ENCODE results near the gene FLOT2. TPM values are rescaled to one million over a fixed set of nuclear protein-coding genes. Genes with fewer than 3 reads are reported as not detected.

The FLOT2 gene
- polyA plus RNA-seq, 1 donor = 74.6 TPM

GRCh38 chr17:28917029-28917428, 19.5 kb upstream of the FLOT2 start:
- H3K9me3 ChIP-seq (ENCODE audit: control insufficient read depth, low read depth, low read length) = no peaks in the 10 kb centered on the region
- no CpG with 5 or more reads among the region's 12 CpGs for WGBS (ENCODE audit: insufficient coverage, low lambda C conversion rate)
- no peak for DNase-seq
- H3K36me3 ChIP-seq (ENCODE audit: control insufficient read depth, insufficient read depth, low read length) = peaks cover 91% of the 10 kb centered on the region
- H3K27ac ChIP-seq (ENCODE audit: low read length) = no peak overlapping the region
- H3K4me3 ChIP-seq (ENCODE audit: low read length) = no peak overlapping the region
- peaks cover 8% of the 10 kb centered on the region for H3K4me1 ChIP-seq (ENCODE audit: control insufficient read depth, insufficient read depth, low read length)
- H3K27me3 ChIP-seq (ENCODE audit: control insufficient read depth, insufficient read depth, low read length) = no peaks in the 10 kb centered on the region

DNA sequence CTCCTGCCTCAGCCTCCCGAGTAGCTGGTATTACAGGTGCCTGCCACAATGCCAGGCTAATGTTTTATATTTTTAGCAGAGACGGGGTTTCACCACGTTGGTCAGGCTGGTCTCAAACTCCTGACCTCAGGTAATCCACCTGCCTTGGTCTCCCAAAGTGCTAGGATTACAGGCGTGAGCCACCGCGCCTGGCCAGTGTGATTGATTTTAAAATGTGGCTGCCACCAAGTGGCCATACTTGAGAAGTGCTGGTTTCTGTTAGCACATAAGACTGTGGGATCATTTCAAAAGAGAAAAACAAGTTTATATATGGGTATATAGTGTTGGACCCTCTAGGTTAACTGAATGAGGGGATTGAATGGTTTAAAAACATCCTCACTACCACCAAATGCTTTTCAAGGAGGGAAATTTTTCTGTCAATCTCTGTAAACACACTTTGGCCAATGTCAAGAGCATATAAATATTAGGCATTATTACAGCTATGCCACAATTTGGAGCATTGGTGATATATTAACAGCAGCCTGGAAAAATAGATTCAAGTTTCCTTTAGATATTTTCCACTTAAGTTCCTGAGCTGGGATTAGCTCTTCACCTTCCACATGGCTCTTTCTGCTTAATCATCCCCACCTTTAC, 18.9 kb upstream of the FLOT2 start:
- Histone ChIP-seq H3K27ac (ENCODE audit: low read length) (no peak overlapping the region), H3K36me3 (ENCODE audit: control insufficient read depth, insufficient read depth, low read length) (peaks cover 91% of the 10 kb centered on the region), H3K4me1 (ENCODE audit: control insufficient read depth, insufficient read depth, low read length) (peaks cover 10% of the 10 kb centered on the region), H3K27me3 (ENCODE audit: control insufficient read depth, insufficient read depth, low read length) (no peaks in the 10 kb centered on the region), H3K9me3 (ENCODE audit: control insufficient read depth, low read depth, low read length) (no peaks in the 10 kb centered on the region), H3K4me3 (ENCODE audit: low read length) (no peak overlapping the region)
- WGBS (ENCODE audit: insufficient coverage, low lambda C conversion rate) = no CpG with 5 or more reads among the region's 6 CpGs
- no peak for DNase-seq

- Histone ChIP-seq H3K4me3 (ENCODE audit: low read length) (no peak overlapping the region), H3K4me1 (ENCODE audit: control insufficient read depth, insufficient read depth, low read length) (peaks cover 10% of the 10 kb centered on the region), H3K9me3 (ENCODE audit: control insufficient read depth, low read depth, low read length) (no peaks in the 10 kb centered on the region), H3K36me3 (ENCODE audit: control insufficient read depth, insufficient read depth, low read length) (peaks cover 96% of the 10 kb centered on the region), H3K27ac (ENCODE audit: low read length) (no peak overlapping the region), H3K27me3 (ENCODE audit: control insufficient read depth, insufficient read depth, low read length) (no peaks in the 10 kb centered on the region)
- no peak for DNase-seq
- WGBS (ENCODE audit: insufficient coverage, low lambda C conversion rate) = no CpG with 5 or more reads among the region's 6 CpGs
Measured at GRCh38 chr17:28912938-28913333, 15.4 kb upstream of the FLOT2 start.

DNA sequence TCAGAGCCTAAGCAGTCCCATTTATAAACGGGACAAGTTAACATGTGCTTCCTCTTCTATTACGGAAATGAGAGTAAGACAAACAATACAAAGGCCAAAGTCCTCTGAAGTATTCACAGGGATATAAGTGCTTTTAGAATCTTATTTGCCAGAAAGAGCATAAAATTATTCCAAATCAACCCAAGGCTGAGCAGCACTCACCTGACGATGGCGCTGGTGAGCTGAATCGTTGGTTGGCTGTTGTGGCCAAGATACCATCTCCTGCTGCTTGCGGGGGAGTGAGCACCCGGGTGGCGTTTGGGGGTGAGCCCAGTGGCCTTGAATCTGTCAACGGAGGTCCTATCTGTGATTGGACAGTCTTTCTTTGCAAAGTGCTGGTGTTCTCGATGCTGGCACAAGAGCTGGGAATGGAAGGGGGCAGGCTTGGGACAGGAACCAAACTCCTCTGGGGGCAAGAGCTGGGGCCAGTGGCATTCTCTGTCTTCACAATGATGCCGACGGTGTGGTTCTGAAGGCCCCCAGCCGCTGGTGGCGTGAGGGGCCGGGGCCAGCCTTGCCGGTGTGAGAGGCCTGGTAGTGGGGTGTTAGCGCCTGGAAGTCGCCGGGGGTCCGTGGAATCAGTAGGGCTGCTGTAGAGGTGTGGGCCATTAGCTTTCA, 14.9 kb upstream of the FLOT2 start:
- Histone ChIP-seq H3K36me3 (ENCODE audit: control insufficient read depth, insufficient read depth, low read length) (peaks cover 96% of the 10 kb centered on the region), H3K4me1 (ENCODE audit: control insufficient read depth, insufficient read depth, low read length) (peaks cover 10% of the 10 kb centered on the region), H3K27me3 (ENCODE audit: control insufficient read depth, insufficient read depth, low read length) (no peaks in the 10 kb centered on the region), H3K27ac (ENCODE audit: low read length) (no peak overlapping the region), H3K4me3 (ENCODE audit: low read length) (no peak overlapping the region), H3K9me3 (ENCODE audit: control insufficient read depth, low read depth, low read length) (no peaks in the 10 kb centered on the region)
- peak in 1 of 2 donors; percentile 48 for DNase-seq
- WGBS (ENCODE audit: insufficient coverage, low lambda C conversion rate) = no CpG with 5 or more reads among the region's 20 CpGs

DNA sequence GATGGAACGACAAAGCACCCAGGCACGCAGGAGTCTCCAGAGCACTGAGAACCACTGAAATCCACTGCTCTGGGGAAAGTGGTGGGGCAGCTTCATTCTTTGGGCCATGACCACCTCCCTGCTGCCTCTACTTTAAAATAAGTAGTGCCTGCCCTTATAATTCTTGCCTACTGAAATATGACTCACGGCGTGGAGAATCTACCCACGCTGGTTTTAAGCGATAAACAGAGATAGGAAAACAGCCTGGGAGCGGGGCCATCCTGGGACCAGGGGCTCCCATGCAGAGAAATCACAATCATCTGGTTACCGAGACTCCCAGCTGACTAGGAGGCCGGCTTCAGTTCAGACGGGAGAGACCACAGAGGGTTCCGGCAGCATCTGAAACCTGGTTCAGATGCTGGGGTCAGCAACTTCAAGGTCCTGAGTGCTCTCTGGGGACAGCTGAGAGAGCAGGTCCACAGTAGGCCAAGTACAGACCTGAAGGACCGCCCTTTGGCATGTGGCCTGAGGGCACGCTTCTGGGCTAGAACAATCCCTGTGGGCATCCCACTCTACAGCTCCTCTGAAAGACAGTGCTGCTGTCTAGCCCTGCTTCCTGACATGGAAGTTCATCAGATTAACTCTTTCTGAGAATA, 14.0 kb upstream of the FLOT2 start:
- H3K27me3 ChIP-seq (ENCODE audit: control insufficient read depth, insufficient read depth, low read length) = no peaks in the 10 kb centered on the region
- H3K4me3 ChIP-seq (ENCODE audit: low read length) = no peak overlapping the region
- no peak for DNase-seq
- H3K4me1 ChIP-seq (ENCODE audit: control insufficient read depth, insufficient read depth, low read length) = peaks cover 10% of the 10 kb centered on the region
- WGBS (ENCODE audit: insufficient coverage, low lambda C conversion rate) = no CpG with 5 or more reads among the region's 13 CpGs
- H3K27ac ChIP-seq (ENCODE audit: low read length) = no peak overlapping the region
- H3K36me3 ChIP-seq (ENCODE audit: control insufficient read depth, insufficient read depth, low read length) = peaks cover 96% of the 10 kb centered on the region
- no peaks in the 10 kb centered on the region for H3K9me3 ChIP-seq (ENCODE audit: control insufficient read depth, low read depth, low read length)

DNA sequence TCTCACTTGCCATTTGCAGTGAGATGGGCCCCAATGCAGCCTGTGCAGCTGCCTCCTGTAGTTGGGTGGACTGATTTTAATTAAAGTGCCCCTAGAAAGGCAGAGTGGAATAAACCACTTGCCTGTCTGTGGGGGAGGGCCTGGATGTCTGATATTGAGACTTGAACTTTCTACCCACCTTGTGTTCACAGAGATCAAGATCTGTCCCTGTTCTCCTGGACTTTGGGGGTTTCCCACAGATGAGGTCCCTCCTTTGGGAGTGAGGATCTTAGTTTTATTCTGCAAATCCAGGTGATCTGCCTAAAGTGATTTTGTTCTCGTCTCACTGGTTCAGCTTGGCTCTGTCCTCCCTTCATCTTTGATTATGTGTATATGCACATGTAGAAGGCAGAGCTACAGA, 13.0 kb upstream of the FLOT2 start:
- peaks cover 96% of the 10 kb centered on the region for H3K36me3 ChIP-seq (ENCODE audit: control insufficient read depth, insufficient read depth, low read length)
- no CpG with 5 or more reads among the region's 1 CpG for WGBS (ENCODE audit: insufficient coverage, low lambda C conversion rate)

GRCh38 chr17:28908640-28909167, 11.2 kb upstream of the FLOT2 start:
- peaks cover 83% of the 10 kb centered on the region for H3K36me3 ChIP-seq (ENCODE audit: control insufficient read depth, insufficient read depth, low read length)
- no peak overlapping the region for H3K27ac ChIP-seq (ENCODE audit: low read length)
- 86% methylated on average over 1 of the region's 6 CpGs for WGBS (ENCODE audit: insufficient coverage, low lambda C conversion rate)
- H3K4me3 ChIP-seq (ENCODE audit: low read length) = no peak overlapping the region
- H3K27me3 ChIP-seq (ENCODE audit: control insufficient read depth, insufficient read depth, low read length) = no peaks in the 10 kb centered on the region
- DNase-seq = no peak
- H3K9me3 ChIP-seq (ENCODE audit: control insufficient read depth, low read depth, low read length) = no peaks in the 10 kb centered on the region
- H3K4me1 ChIP-seq (ENCODE audit: control insufficient read depth, insufficient read depth, low read length) = peaks cover 15% of the 10 kb centered on the region

More for the DNA sequence above, 13.0 kb upstream of the FLOT2 start:
- no peak overlapping the region for H3K4me3 ChIP-seq (ENCODE audit: low read length)
- peaks cover 10% of the 10 kb centered on the region for H3K4me1 ChIP-seq (ENCODE audit: control insufficient read depth, insufficient read depth, low read length)
- no peak overlapping the region for H3K27ac ChIP-seq (ENCODE audit: low read length)
- no peak for DNase-seq
- no peaks in the 10 kb centered on the region for H3K9me3 ChIP-seq (ENCODE audit: control insufficient read depth, low read depth, low read length)
- H3K27me3 ChIP-seq (ENCODE audit: control insufficient read depth, insufficient read depth, low read length) = no peaks in the 10 kb centered on the region

GRCh38 chr17:28907709-28908475, 10.4 kb upstream of the FLOT2 start:
- no peak overlapping the region for H3K27ac ChIP-seq (ENCODE audit: low read length)
- no peaks in the 10 kb centered on the region for H3K9me3 ChIP-seq (ENCODE audit: control insufficient read depth, low read depth, low read length)
- no peak overlapping the region for H3K4me3 ChIP-seq (ENCODE audit: low read length)
- WGBS (ENCODE audit: insufficient coverage, low lambda C conversion rate) = 90% methylated on average over 2 of the region's 3 CpGs
- DNase-seq = no peak
- no peaks in the 10 kb centered on the region for H3K27me3 ChIP-seq (ENCODE audit: control insufficient read depth, insufficient read depth, low read length)
- H3K36me3 ChIP-seq (ENCODE audit: control insufficient read depth, insufficient read depth, low read length) = peaks cover 75% of the 10 kb centered on the region
- peaks cover 15% of the 10 kb centered on the region for H3K4me1 ChIP-seq (ENCODE audit: control insufficient read depth, insufficient read depth, low read length)

DNA sequence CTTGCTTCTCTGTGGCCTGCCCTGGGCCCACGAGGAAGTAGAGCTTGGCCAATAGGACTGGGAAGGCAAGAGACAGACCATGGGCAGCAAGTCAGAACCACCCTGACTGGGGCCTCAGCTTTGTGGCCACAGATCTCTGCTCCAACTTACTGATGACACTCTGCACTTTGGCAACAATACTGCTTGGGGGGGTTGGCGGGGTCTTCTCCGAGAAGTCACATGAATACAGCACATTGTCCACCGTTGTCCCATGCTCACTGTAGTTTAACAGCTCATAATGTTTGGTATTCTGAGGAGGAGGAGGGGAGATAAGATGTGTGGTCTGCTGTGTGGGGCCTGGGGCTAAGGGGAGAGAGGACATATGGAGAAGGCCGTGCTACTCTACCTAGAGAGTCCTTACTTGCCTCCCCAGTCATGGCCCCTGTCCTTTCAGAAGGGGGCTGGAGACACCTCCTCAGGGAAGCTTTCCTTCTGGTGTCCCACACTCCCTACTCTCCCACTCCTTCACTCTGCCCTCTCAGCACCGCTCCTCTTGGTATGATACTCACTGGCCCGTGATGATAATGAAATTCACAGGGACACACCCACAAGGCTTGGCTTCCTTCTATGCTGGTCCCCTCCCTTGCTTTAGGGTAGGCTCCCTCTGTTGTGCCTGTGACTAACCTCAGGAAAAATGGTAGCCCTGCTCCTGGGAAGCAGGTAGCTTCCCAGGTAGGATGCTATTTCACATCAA, 9.3 kb upstream of the FLOT2 start:
- WGBS (ENCODE audit: insufficient coverage, low lambda C conversion rate) = no CpG with 5 or more reads among the region's 7 CpGs
- no peak overlapping the region for H3K27ac ChIP-seq (ENCODE audit: low read length)

More for the DNA sequence above, 9.3 kb upstream of the FLOT2 start:
- H3K36me3 ChIP-seq (ENCODE audit: control insufficient read depth, insufficient read depth, low read length) = peaks cover 64% of the 10 kb centered on the region
- no peak overlapping the region for H3K4me3 ChIP-seq (ENCODE audit: low read length)
- peaks cover 7% of the 10 kb centered on the region for H3K4me1 ChIP-seq (ENCODE audit: control insufficient read depth, insufficient read depth, low read length)
- DNase-seq = no peak
- no peaks in the 10 kb centered on the region for H3K9me3 ChIP-seq (ENCODE audit: control insufficient read depth, low read depth, low read length)
- H3K27me3 ChIP-seq (ENCODE audit: control insufficient read depth, insufficient read depth, low read length) = no peaks in the 10 kb centered on the region
